HG02678 (cell line): ENCODE measurements around the gene ERO1A.

Experiments
- ATAC-seq: cut with Tn5 transposase; IDR thresholded peaks from one replicate; pipeline ENCODE4 v1.9.1; 2021; ENCODE audit warnings: mild to moderate bottlenecking, moderate library complexity; ENCODE audit not compliant: unreplicated experiment

Gene ERO1A

DNA sequence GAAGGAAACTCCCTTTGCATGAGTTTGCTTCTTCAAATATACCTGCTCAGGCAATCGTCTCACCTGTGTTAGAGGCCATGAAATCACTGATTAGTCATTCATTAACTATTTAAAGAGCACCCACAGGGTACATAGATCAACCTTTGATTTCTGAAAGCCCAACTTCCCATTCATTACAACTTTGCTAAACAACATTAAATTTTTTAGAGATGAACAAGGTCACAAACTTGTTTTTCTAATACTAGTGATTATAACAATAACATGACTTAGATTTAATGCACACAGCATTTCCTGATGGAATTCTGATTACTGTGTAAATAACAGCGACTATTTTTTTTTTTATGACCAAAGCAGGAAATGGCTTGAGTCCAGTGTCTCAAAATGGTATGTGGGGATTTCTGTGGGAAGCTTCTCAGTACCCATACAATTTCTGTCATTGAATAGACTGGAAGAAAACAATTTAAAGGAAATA, 5.4 kb upstream of the ERO1A start:
- ATAC-seq = no peak

DNA sequence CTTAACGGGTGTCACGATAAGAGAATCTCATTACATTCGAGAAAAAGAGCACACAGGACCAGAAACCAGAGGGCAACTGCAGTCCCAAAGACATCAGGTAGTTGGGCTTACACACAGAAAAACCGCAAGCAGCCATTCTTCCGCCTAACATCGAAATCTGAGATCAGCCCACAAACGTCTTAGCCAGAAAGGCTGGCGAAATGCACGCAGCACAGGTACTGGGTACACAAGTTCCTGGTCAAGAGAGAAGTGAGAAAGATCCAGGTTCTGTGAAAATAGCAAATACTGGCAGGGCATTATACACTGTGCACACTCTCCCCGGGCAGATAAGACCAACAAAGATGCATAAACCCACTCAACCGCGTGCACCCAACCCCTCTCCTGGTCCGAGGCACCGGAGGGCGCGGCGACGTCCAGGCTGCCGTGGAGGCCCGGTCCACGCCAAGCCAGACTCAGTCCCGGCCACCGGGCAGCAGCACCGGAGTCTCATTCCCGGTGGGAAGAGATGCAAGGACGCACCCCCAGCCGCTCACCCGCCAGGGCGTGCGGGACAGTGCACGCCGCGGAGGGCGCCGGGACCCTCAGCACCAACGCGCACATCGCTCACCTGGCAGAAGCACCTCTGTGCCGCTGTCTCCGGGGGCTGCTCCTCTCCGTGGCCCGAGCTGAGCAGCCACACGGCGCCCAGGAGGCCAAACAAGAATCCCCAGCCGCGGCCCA, 437 bp downstream of the ERO1A start:
- ATAC-seq = peak; percentile 69

DNA sequence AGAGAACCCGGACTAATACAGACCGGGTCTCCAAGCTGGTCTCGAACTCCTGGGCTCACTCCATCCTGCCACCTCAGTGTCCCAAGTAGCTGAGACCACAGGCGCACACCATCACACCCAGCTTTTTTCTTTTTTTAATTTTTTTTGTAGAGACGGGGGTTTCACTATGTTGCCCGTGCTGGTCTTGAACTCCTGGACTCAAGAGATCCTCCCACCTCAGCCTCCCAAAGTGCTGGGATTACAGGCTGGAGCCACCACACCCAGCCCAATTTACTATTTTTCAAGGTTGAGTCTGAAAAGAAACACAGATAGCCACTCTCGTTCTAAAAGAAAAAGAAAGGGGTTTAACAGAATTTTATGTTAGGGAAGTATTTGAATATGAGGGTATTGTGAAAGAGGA, 1.8 kb downstream of the ERO1A start:
- ATAC-seq = no peak

DNA sequence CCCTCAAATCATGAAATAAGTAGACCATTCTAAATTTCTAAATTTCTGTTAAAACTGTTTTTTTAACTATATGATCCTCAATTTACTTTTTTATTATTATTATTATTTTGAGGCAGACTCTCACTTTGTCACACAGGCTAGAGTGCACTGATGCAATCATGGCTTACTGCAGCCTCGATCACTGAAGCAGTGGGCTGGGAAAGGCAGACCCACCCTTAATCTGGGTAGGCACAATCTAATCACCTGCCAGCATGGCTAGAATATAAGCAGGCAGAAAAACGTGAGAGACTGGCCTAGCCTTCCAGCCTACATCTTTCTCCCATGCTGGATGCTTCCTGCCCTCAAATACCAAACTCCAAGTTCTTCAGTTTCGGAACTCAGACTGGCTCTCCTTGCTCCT, 2.3 kb downstream of the ERO1A start:
- no peak for ATAC-seq

DNA sequence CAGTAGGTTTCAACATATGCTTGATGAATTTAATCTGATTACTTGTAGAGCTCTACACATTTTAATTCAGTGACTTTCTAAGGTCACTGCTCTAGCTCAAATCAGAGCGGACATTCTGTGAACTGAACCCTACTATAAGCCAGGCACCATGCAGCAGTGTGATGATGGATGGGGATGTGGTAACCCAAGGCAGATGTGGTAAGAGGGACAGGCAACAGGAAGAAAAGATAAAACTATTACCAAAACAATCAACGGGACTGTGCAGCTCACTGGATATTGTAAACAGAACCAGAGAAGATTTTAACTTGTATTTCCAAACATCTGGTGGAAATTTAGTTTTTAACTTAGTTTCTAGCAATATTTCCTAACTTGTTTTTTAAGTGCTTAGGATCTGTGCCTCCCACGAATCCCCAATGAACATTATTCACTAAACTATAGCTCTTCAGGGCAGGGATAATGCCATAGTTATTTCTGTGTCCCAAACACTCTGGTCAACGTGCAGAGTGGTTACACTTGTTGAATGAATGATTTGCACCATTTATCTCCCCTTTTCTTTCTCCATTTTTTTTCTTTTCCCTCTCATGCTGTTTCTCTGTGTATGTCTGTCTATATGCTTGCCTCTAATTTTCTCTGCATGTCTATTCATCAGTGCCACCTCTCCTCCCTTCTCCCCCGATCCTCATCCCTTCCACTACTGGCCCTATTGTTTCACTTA, 3.0 kb downstream of the ERO1A start:
- ATAC-seq = no peak

DNA sequence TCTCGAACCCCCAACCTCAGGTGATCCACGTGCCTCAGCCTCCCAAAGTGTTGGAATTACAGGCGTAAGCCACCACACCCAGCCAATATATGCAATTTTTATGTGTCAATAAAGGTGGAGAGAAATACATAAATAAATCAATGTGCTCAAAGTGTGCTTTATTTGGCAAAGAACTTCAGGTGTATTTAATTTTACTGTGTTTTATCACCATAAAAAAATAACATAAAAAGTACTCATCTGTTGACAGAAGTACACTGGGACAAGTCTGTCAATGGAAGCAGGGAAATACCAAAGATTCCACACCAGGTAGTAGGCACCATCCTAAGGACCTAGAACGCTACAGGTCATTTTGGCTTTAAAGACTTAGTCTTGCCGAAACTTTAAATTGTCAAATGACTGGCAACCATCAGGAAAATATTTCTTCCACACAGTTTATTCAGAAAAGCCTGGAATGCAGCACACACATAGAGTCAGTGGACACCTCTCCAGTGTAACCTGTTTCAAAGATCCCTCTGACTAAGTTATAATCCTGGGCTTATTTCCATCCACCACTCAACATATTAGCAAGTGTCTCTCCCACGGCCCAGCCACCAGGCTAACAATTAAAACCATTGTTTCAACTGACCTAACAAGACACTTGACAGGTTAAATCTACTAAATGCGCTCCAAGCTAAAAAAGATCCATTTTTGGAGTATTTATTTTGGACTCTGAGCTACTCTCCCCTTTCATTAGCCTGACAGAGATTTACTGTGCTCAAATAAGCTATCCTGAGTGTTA, 4.2 kb downstream of the ERO1A start:
- no peak for ATAC-seq

DNA sequence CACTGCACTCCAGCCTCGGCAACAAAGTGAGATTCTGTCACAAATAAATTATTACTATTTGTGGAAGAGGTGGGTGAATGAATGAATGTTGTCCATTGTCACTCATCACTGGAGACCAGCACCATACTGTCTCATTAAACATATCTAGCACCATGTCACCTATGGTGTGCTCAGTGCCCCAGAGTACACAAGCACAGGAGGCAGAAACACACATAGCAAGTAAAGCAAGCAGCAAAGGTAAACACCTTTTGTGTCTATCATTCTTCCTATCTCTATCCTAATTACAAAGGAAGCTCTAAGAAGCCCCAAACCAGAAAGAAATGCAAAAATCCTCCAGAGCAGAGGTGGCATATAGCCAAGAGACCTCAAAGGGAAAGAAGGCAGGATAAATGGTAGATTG, 9.2 kb downstream of the ERO1A start:
- no peak for ATAC-seq

DNA sequence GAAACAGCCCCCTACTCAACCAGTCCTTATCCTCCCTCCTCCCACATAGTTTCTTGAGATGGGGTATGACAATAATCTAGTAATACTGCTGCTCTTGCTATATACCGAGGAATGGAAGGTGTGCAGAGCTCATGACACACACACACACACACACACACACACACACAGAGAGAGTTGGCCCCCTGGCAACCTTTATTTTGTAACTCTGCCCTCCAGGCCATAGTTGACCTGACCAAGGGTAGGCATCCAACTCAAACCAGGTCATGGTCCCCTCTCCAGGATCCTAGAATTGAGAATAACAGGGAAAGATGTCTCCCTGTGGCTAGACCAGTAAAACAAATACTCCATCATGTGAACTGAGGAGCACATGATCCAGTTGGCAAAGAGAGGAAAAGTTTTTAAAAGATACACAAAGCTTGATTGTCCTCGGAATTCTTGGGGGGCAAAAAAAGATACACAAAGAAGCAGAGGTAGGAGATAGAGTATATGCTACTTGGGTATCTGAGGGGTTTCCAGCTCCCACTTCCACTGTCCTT, 11.3 kb downstream of the ERO1A start:
- ATAC-seq = no peak

DNA sequence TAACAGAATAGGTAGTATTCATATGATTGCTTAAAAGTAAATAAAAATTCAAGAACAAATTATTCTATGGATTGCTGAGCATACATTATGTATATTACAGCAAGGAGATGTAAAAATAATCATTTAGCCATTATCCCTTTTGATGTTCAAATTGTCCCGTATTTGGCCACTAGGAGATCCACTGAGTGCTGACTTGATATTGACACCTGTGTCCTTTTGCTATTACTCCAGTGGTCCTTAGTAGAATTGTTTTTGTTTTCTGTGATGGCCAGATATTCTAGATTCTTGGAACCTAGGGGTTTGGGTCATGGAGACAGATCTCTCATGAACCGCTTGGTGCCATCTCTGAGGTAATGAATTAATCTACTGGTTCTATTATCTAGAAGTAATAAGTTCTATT, 16.8 kb downstream of the ERO1A start:
- no peak for ATAC-seq

DNA sequence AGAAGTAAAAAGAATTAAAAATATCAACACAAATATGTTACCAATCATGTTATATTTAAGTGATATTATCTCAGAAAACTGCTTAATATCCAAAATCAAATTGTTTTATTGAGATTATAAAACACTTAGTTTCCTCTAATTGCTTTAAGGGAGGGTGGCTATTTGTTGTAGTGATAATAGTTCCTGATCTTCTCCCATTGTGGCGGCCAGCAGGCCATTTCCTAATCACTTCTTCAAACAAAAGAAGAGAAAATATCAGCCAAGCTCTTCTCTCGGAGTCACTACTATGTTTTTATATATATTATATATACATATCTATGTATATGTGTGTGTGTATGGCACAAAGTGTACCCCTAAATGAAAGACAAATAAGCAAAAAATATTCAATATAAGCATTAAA, 31.5 kb downstream of the ERO1A start:
- ATAC-seq = no peak

DNA sequence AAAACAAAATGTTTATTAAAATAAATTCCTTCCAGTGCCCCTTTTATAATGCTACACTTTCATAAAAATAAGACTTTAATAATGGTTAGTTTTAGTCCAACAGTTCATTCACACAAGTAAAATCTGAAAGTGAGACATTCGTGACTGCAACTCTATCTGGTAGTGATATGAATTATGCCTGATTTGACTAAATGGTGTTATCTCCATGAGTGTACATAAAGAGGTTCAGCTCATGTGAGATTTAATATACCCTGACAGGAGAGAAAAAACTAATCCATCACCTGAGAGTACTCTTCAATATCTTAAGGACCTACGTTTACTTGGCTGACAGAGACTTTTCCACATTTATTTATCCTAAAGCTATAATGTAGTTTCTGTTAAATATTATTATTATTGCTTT, 34.0 kb downstream of the ERO1A start:
- ATAC-seq = no peak

DNA sequence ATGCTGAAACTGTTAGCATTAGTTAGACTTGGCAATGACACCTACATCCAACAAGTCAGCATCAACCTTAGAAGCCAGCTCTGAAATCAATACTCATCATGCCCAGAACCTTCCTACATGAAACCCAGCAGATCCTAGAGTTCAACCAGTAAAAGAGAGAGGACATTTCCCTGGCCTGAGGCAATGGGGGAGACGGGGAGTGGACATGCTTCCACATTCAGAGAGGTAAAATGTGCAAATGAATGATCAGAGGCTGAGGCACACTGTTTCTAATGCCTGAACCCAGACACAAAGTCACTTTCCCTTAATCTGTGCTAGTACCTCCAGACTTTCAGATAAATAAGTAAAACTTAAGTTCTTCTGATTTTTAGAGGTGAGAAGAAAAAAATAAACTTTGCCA, 34.5 kb downstream of the ERO1A start:
- ATAC-seq = no peak

DNA sequence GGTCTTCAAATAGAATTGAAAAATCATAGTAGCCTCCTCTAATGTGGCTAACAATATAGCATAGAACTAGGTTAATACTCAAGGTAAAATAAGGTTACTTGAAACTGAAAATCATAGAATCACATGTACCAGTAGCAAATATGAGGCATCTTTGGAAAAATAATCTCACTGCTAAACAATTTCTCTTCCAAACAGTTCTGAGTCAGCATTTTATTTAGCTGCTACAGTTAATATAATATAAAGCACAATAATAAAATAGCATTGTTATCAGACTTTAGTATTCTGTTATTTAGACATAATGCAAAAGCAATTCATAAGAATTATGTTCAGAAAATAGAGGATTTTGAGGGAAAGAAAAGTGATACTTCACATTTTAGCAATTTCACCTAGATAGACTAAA, 35.0 kb downstream of the ERO1A start:
- ATAC-seq = no peak

DNA sequence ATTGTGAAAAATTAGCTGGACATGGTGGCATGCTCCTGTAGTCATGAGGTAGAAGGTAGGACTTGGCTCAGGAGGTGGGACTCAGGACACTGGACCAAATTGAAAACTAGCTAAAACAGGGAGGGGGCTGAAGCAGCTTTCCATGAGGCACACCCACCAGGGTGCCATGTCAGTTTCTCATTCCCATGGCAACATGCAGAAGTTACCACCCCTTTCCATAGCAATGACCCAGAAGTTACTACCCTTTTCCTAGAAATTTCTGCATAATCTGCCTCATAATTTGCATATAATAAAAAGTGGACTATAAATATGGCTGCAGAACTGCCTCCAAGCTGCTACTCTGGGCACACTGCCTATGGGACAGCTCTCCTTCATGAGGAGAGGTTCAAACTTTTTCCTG, 38.5 kb downstream of the ERO1A start:
- ATAC-seq = no peak

DNA sequence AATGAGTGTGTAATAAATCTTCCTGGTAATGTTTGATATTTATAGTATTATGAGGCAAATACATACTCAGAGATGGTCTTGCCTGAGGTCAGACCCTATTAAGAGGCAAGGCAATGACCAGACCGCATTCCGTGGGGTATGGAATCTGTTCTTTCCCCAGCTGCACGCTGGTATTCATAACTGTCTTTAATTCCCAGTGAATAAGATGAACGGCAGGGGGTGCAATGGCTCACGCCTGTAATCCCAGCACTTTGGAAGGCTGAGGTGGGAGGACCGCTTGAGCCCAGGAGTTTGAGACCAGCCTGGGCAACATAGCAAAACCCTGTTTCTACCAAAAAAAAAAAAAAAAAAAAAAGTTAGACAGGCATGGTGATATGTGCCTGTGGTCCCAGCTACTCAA, 44.6 kb downstream of the ERO1A start:
- no peak for ATAC-seq

DNA sequence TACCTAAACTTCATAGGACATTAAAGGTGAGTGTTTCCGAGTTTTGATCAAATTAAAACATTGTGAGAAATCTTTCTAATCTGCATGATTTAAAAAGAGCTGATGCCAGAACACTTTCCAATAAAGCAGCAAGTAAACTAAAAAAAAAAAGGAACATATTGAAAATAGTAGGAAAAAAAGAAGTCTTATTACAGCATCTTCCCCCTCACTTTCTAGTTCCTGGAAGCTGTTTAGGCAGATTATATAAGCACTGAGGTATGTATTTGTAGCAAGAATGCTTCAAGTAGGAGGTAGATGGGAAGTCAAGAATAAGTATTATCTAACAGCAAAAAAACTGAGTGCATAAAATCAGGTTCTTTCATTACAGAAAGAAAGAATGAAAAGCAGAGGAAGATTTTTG, 45.8 kb downstream of the ERO1A start:
- no peak for ATAC-seq

DNA sequence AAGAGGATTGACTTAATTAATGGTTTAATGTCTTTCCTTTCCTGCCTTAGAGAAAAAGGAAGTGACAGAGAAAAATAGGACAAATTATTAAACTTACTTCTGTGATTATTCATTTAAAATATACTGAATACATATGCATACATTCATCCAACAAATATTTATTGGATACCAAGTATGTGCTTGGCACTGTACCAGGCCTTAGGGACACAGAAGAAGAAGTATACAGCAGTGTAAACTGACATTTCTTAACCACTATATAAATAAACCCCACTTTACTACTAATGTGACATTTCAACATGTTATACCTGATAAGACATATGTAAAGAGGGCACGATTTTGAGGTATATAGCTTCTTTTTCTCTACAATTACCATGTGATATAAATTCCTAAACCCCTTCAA, 53.6 kb downstream of the ERO1A start:
- no peak for ATAC-seq

DNA sequence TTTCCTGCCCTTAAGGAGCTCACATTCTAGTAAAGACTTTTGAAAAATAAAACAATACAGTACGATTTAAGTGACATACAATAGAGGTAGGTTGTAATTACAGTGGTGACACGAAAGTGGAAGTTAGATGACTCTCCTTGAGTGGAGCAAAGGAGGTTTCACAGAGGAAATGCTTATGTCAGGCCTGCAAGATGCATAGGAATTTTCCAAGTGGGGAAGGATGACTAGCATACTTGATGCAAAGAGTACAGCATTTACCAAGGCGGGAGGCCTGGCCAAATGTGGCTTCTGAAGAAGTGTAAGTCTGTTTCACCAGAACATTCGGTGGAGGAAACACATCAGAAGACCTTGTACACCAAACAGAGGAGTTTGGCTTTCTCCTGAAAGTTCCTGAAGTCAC, 55.2 kb downstream of the ERO1A start:
- no peak for ATAC-seq

DNA sequence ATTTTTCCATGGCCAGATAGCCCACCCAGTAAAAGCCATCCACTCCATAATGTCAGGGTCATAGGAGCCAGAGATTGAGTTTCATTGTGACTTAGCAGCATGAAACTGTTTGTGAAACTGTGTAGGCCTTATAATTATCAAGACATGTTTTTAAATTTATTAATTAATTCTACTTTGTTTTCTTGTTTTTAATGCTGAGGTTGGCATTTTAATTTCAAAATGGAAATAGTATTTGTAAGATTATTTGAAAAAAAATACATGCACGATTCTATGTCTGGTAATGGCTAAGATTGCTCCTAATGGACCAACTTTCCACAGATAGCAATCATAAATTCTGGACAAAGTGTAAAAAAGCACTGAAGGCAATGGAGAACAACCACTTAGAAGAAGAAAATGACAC, 75.7 kb downstream of the ERO1A start:
- ATAC-seq = no peak

DNA sequence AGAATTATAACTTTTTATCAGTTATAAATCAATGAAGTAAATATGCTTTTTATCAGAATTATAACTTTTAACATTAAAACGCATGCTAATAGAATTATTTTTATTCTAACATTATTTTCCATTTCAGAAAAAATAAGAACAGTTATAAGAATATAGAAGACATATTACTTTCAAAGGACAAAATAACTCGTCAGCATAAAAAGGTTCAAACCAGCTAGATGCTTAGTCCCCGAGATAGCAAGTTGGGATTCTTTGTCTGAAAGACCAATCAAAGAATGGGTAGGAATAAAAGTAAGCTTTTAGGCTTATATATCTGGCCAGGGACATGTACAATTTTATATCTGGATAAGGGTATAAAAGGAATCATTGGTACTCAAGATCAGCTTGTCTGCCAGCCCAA, 76.8 kb downstream of the ERO1A start:
- ATAC-seq = no peak

DNA sequence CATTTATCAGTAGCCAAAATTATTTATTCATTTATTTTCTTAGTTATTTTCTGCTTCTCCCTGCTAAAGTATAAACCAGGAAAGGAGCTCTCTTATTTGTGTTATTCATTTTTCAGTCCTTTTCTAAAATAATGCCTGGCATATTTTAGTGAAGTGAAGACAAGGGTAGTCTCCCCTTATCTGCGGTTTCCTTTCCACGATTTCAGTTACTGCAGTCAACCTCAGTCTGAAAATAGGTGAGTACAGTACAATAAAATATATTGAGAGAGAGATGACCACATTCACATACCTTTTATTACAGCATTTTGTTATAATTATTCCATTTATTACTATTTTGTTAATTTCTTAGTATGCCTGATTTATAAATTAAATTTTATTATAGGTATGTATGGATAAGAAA, 85.2 kb downstream of the ERO1A start:
- ATAC-seq = no peak
